Raji (cell line): Measurements from ENCODE around the gene PRELID1.

ENCODE experiments used
- POLR2A ChIP-seq: IDR thresholded peaks from 2 replicates; pipeline ENCODE4 v1.6.1; 2011; ENCODE audit warnings: low read depth, low read length, control low read depth; ENCODE audit not compliant: insufficient read depth

The PRELID1 gene

DNA sequence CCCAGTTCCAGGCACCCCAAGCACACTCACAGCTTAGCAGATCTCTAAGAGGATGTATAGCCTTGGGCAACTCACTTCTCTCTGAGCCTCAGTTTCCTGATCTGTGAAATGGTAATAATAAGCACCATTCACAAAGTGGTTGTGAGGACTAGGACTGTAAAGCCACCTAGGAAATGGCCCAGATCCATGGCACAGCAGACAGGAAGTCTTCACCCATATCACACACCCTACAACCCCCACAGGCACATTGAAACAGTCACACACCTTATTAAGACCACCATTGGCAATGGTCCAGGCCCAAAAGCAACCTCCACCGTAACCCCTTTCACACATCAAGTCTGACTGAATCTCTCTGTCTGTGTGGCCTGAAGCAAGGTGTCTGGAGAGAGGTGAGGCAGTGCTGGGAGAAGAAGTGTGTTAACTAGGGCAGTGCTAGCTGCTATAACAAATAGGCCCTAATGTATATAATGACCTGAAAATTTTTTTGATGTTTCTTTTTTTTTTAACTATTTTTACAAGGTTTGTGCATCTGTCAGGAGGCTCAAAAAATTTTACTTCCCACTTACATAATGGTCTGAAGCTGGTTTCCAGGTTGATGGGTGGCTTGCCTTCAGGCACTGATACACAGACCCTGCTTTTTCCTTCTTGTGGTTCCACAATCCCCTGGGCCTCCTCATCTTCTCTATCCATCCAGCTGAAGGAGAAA lies 51.7 kb downstream of the PRELID1 start:
- TF ChIP-seq POLR2A, result no peak

DNA sequence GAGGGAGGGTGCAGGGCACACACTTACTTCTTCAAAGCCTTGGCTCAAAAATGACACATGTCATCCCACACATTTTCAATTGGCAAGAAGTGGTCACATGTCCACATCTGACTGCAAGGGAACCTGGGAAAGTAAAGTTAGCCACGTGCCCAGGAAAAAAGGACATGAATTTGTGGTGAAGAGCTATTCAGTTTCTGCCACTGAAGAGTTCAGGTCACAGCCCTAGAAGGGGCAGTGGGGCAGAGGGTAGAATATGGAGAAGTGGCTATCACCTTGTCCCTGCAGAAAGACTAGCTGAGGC lies 52.2 kb downstream of the PRELID1 start:
- TF ChIP-seq POLR2A, result no peak
